ENCODE data around the gene KIF13A.

Gene KIF13A

GRCh38 chr6:17839513-17840223, 147.8 kb downstream of the KIF13A start:
- TF ChIP-seq, protein P1, sequence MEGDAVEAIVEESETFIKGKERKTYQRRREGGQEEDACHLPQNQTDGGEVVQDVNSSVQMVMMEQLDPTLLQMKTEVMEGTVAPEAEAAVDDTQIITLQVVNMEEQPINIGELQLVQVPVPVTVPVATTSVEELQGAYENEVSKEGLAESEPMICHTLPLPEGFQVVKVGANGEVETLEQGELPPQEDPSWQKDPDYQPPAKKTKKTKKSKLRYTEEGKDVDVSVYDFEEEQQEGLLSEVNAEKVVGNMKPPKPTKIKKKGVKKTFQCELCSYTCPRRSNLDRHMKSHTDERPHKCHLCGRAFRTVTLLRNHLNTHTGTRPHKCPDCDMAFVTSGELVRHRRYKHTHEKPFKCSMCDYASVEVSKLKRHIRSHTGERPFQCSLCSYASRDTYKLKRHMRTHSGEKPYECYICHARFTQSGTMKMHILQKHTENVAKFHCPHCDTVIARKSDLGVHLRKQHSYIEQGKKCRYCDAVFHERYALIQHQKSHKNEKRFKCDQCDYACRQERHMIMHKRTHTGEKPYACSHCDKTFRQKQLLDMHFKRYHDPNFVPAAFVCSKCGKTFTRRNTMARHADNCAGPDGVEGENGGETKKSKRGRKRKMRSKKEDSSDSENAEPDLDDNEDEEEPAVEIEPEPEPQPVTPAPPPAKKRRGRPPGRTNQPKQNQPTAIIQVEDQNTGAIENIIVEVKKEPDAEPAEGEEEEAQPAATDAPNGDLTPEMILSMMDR (IDR thresholded peaks at IDR 0.05; ENCODE audit: low read depth, low read length), result no peak
- H3K4me3 ChIP-seq (ENCODE audit: low read depth, low read length), result no peak overlapping the region

GRCh38 chr6:17836293-17836692, 151.1 kb downstream of the KIF13A start:
- TF ChIP-seq, protein P1 (IDR thresholded peaks at IDR 0.05; ENCODE audit: low read depth, low read length), result no peak
- no peak overlapping the region for H3K4me3 ChIP-seq (ENCODE audit: low read depth, low read length)

GRCh38 chr6:17835784-17836183, 151.7 kb downstream of the KIF13A start:
- no peak overlapping the region for H3K4me3 ChIP-seq (ENCODE audit: low read depth, low read length)
- TF ChIP-seq, protein P1 (IDR thresholded peaks at IDR 0.05; ENCODE audit: low read depth, low read length), result no peak

GRCh38 chr6:17831135-17831534, 156.3 kb downstream of the KIF13A start:
- no peak overlapping the region for H3K4me3 ChIP-seq (ENCODE audit: low read depth, low read length)
- TF ChIP-seq, protein P1 (IDR thresholded peaks at IDR 0.05; ENCODE audit: low read depth, low read length), result no peak

DNA sequence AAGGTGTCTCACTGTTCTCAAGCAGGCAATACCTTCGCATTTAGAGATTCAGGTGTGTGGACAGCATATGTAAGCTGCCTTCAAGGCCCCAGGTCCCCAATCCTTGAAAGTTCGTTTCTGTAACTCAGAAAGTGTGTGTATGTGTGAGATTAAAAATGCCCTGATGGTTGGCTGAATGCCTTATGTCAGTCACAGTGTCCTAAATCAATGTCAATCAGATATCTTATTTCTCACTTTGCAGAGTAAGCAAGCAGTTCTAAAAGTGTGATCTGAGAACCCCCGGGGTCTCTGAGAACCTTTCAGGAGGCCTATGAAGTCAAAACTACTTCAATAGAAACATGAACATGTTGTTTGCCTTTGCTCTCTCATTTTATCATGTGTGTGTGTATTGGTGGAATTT, 157.5 kb downstream of the KIF13A start:
- no peak overlapping the region for H3K4me3 ChIP-seq (ENCODE audit: low read depth, low read length)
- TF ChIP-seq, protein P1 (IDR thresholded peaks at IDR 0.05; ENCODE audit: low read depth, low read length), result no peak

DNA sequence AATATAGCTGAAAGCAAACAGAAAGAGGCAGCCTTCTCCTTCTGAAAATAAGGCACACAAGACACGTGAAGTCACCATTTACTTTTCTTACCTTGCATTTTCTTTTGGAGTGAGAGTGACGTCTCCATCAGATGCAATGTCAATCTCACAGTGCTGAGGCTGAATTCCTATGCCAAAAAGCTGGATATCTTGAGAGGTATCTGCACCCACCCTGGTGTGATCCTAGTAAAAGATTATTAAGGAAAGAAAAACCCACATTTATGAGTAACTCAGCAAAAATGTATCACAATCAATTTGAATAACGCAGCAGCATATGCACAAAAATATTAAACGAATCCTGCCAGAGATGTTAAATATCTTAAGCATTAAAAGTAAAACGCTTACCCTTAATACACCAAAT, 159.3 kb downstream of the KIF13A start:
- H3K4me3 ChIP-seq (ENCODE audit: low read depth, low read length), result no peak overlapping the region
- TF ChIP-seq, protein P1 (IDR thresholded peaks at IDR 0.05; ENCODE audit: low read depth, low read length), result no peak

DNA sequence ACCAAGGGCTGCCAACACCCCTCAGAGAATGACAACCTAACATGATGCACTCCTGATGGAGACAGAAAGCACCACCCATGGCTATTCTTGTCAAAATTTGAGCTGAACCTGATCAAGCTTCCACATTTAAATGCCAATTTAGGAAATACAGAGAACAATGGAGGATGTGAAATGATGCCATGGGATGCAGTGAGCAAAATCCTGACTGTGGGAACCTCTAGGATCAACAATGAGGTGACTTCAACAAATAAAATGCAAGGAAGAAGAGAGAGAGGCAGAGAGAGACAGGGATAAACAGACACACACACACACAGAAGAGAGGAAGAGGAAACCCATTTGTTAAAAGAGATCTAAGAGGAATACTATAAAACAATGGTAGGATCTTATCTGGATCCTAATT, 161.1 kb downstream of the KIF13A start:
- TF ChIP-seq, protein P1 (IDR thresholded peaks at IDR 0.05; ENCODE audit: low read depth, low read length), result no peak
- H3K4me3 ChIP-seq (ENCODE audit: low read depth, low read length), result no peak overlapping the region

Data from WI38 (cell line).